ENCODE data around the gene DOK6. TPM values are rescaled to one million over a fixed set of nuclear protein-coding genes. Genes with fewer than 3 reads are reported as not detected.

The DOK6 gene
- total and polyA plus RNA-seq, 2 experiments from 2014 or later: 0.29 to 0.42 TPM

GRCh38 chr18:69664399-69664798 lies 263.7 kb downstream of the DOK6 start:
- no peak overlapping the region for H2AFZ ChIP-seq
- Mint-ChIP-seq H3K36me3 (ENCODE audit: low read depth) (no peaks in the 10 kb centered on the region), H3K27ac (no peak overlapping the region), H3K27me3 (ENCODE audit: insufficient read depth, low read depth, poor library complexity) (peaks cover 2% of the 10 kb centered on the region), H3K4me1 (peaks cover 16% of the 10 kb centered on the region), H3K4me3 (no peak overlapping the region), H3K9me3 (no peaks in the 10 kb centered on the region)
- ATAC-seq: no peak
- no peaks in the 10 kb centered on the region for H3K9me2 ChIP-seq (ENCODE audit: insufficient read depth)
- no peak overlapping the region for H3K4me2 ChIP-seq
- H3F3A ChIP-seq (replicated peaks; ENCODE audit: low read depth): no peaks in the 10 kb centered on the region
- H3K79me2 ChIP-seq (replicated peaks; ENCODE audit: insufficient read depth): no peaks in the 10 kb centered on the region
- H3K27me3 ChIP-seq (ENCODE audit: insufficient read depth): no peaks in the 10 kb centered on the region
- no peak overlapping the region for H3K4me3 ChIP-seq
- H3K36me3 ChIP-seq (ENCODE audit: insufficient read depth): no peaks in the 10 kb centered on the region
- H4K20me1 ChIP-seq (replicated peaks; ENCODE audit: insufficient read depth): no peaks in the 10 kb centered on the region
- no peak for DNase-seq (ENCODE audit: low spot score)
- TF ChIP-seq, protein P1, sequence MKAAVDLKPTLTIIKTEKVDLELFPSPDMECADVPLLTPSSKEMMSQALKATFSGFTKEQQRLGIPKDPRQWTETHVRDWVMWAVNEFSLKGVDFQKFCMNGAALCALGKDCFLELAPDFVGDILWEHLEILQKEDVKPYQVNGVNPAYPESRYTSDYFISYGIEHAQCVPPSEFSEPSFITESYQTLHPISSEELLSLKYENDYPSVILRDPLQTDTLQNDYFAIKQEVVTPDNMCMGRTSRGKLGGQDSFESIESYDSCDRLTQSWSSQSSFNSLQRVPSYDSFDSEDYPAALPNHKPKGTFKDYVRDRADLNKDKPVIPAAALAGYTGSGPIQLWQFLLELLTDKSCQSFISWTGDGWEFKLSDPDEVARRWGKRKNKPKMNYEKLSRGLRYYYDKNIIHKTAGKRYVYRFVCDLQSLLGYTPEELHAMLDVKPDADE (IDR thresholded peaks at IDR 0.05): no peak
- TF ChIP-seq ZNF331 (CRISPR knock-in tag; IDR thresholded peaks at IDR 0.05; ENCODE audit: low read depth): no peak
- TF ChIP-seq CTCF (conservative IDR thresholded peaks at IDR 0.05; ENCODE audit: low read depth in 2 of 2): no peak
- TF ChIP-seq NANOG (IDR thresholded peaks at IDR 0.05; ENCODE audit: borderline replicate concordance): no peak
- no peak for TF ChIP-seq ZNF114 (CRISPR knock-in tag; IDR thresholded peaks at IDR 0.05)
- H3K4me1 ChIP-seq (ENCODE audit: insufficient read depth): no peaks in the 10 kb centered on the region; the same call in 1 of the 2 replicates
- H3K27ac ChIP-seq (ENCODE audit: low read depth): no peak overlapping the region

DNA sequence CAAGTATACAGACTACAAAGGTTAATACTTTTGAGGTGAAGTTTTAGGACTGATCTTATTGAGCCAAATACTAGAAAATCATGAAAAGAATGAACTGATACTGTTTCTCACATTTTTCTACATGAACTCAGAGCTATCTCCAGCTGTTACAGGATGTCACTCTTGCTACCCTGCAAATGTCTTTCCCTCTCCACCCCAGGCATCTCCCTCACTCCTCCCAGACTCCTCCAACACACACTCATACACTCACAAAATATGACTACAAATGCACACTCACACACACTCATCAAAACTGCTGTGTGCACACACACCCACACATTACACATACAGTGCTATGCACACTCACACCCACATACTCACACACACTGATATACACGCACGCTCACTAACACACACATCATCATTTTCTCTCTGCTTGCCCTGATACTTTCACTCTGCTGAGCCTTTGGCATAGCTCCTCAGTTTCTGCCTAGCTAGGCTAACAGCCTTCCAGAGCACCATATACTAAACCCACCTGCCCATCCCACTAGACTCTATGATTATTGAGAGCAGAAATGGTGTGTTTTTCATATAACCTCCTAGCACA lies 273.7 kb downstream of the DOK6 start:
- Histone ChIP-seq H3K4me2 (no peak overlapping the region), H2AFZ (peak overlapping the region; percentile 47; the same call in 1 of the 2 replicates), H3K4me1 (ENCODE audit: insufficient read depth) (no peaks in the 10 kb centered on the region), H4K20me1 (replicated peaks; ENCODE audit: insufficient read depth) (no peaks in the 10 kb centered on the region), H3K36me3 (ENCODE audit: insufficient read depth) (no peaks in the 10 kb centered on the region), H3K27me3 (ENCODE audit: insufficient read depth) (no peaks in the 10 kb centered on the region), H3F3A (replicated peaks; ENCODE audit: low read depth) (no peaks in the 10 kb centered on the region), H3K4me3 (no peak overlapping the region), H3K9me2 (ENCODE audit: insufficient read depth) (no peaks in the 10 kb centered on the region), H3K27ac (ENCODE audit: low read depth) (no peak overlapping the region), H3K79me2 (replicated peaks; ENCODE audit: insufficient read depth) (no peaks in the 10 kb centered on the region)
- H3K9me3 Mint-ChIP-seq: no peaks in the 10 kb centered on the region
- no peak overlapping the region for H3K27ac Mint-ChIP-seq
- no peak overlapping the region for H3K4me3 Mint-ChIP-seq
- no peaks in the 10 kb centered on the region for H3K36me3 Mint-ChIP-seq (ENCODE audit: low read depth)
- DNase-seq (ENCODE audit: low spot score): no peak
- no peak for ATAC-seq
- peaks cover 4% of the 10 kb centered on the region for H3K4me1 Mint-ChIP-seq
- H3K27me3 Mint-ChIP-seq (ENCODE audit: insufficient read depth, low read depth, poor library complexity): no peaks in the 10 kb centered on the region
- TF ChIP-seq EZH2phosphoT487 (IDR thresholded peaks at IDR 0.05; ENCODE audit: unreplicated experiment): no peak
- no peak for TF ChIP-seq EZH2 (IDR thresholded peaks at IDR 0.05; ENCODE audit: low read depth, unreplicated experiment)
- TF ChIP-seq CREB1 (CRISPR knock-in tag; IDR thresholded peaks at IDR 0.05; ENCODE audit: low read depth): no peak
- no peak for TF ChIP-seq ZNF462 (CRISPR knock-in tag; IDR thresholded peaks at IDR 0.05)
- TF ChIP-seq, protein P1 (IDR thresholded peaks at IDR 0.05): no peak
- no peak for TF ChIP-seq ZNF331 (CRISPR knock-in tag; IDR thresholded peaks at IDR 0.05; ENCODE audit: low read depth)
- TF ChIP-seq NANOG (IDR thresholded peaks at IDR 0.05; ENCODE audit: borderline replicate concordance): no peak
- TF ChIP-seq ZNF114 (CRISPR knock-in tag; IDR thresholded peaks at IDR 0.05): no peak
